ENCODE measurements around the gene C4orf54.

Gene C4orf54

DNA sequence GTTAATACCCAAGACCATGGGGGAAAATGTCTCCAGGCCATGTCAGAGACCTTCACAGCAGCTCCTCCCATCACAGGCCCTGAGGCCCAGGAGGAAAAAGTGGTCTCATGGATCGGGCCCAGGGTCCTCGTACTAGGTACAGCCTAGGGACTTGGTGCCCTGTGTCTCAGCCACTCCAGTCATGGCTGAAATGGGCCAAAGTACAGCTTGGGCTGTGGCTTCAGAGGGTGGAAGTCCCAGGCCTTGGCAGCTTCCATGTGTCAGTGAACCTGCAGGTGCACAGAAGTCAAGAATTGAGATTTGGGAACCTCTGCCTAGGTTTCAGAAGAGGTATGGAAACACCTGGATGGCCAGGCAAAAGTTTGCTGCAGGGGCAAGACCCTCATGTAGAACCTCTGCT, 27.6 kb upstream of the C4orf54 start:
- in situ Hi-C loops (cut with MboI; ENCODE audit: low sequenced_read_pairs, unreplicated experiment): no loop called here

GRCh38 chr4:99683895-99684294, 26.3 kb upstream of the C4orf54 start:
- in situ Hi-C loops (cut with MboI; ENCODE audit: low sequenced_read_pairs, unreplicated experiment): no loop called here
- no peak for DNase-seq (ENCODE audit: low spot score)
- TF ChIP-seq, protein P1, sequence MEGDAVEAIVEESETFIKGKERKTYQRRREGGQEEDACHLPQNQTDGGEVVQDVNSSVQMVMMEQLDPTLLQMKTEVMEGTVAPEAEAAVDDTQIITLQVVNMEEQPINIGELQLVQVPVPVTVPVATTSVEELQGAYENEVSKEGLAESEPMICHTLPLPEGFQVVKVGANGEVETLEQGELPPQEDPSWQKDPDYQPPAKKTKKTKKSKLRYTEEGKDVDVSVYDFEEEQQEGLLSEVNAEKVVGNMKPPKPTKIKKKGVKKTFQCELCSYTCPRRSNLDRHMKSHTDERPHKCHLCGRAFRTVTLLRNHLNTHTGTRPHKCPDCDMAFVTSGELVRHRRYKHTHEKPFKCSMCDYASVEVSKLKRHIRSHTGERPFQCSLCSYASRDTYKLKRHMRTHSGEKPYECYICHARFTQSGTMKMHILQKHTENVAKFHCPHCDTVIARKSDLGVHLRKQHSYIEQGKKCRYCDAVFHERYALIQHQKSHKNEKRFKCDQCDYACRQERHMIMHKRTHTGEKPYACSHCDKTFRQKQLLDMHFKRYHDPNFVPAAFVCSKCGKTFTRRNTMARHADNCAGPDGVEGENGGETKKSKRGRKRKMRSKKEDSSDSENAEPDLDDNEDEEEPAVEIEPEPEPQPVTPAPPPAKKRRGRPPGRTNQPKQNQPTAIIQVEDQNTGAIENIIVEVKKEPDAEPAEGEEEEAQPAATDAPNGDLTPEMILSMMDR (IDR thresholded peaks at IDR 0.05; ENCODE audit: borderline replicate concordance, control extremely low read depth, extremely low read depth, insufficient read depth, missing control alignments): no peak

More for the DNA sequence above, 27.6 kb upstream of the C4orf54 start:
- TF ChIP-seq, protein P1 (IDR thresholded peaks at IDR 0.05; ENCODE audit: borderline replicate concordance, control extremely low read depth, extremely low read depth, insufficient read depth, missing control alignments): no peak
- DNase-seq (ENCODE audit: low spot score): no peak

DNA sequence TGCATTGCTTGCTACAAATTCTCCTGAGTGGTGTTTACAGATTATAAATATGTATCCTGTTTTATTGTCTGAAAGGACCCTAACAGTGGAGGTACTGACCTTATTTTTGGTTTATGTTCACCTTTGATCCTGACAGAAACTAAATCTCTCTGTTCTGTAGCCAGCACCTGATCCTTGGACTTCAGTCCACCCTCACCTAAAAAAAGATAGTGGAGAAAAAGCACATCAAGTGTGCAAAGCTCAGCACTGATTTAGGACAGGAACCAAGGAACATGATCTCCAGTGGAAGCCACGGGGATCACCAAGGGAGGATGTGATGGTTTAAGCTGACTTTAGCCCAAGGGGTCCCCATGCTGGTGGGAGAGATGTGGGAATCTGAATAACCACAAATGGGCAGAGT, 22.3 kb upstream of the C4orf54 start:
- TF ChIP-seq, protein P1 (IDR thresholded peaks at IDR 0.05; ENCODE audit: borderline replicate concordance, control extremely low read depth, extremely low read depth, insufficient read depth, missing control alignments): no peak
- in situ Hi-C loops (cut with MboI; ENCODE audit: low sequenced_read_pairs, unreplicated experiment): no loop called here
- no peak for DNase-seq (ENCODE audit: low spot score)

DNA sequence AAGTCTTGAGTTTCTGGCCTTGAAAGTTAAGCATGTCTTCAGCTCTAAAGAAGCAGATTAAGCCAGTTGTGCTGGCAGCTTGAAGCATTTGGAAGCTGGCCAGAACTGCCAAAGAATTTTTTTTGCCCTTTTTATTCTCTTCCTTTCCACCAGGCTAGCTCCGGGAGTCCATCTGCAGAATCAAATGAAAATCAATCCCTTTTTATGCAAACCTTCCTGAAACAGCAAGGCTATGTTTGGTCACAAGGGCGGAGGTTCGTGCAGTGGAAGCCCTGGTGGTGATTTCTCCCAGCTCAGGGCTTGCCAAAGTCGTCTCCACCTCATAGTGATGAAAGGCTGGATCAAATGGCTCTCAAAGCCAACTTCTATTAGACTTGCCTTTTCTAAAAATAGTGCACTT, 21.6 kb upstream of the C4orf54 start:
- TF ChIP-seq, protein P1 (IDR thresholded peaks at IDR 0.05; ENCODE audit: borderline replicate concordance, control extremely low read depth, extremely low read depth, insufficient read depth, missing control alignments): no peak
- in situ Hi-C loops (cut with MboI; ENCODE audit: low sequenced_read_pairs, unreplicated experiment): no loop called here
- DNase-seq (ENCODE audit: low spot score): no peak

- DNase-seq (ENCODE audit: low spot score): no peak
- in situ Hi-C loops (cut with MboI; ENCODE audit: low sequenced_read_pairs, unreplicated experiment): no loop called here
- TF ChIP-seq, protein P1 (IDR thresholded peaks at IDR 0.05; ENCODE audit: borderline replicate concordance, control extremely low read depth, extremely low read depth, insufficient read depth, missing control alignments): no peak
These were observed 19.5 kb upstream of the C4orf54 start for GRCh38 chr4:99677161-99677560.

GRCh38 chr4:99670409-99671073, 12.9 kb upstream of the C4orf54 start:
- DNase-seq (ENCODE audit: low spot score): no peak
- TF ChIP-seq, protein P1 (IDR thresholded peaks at IDR 0.05; ENCODE audit: borderline replicate concordance, control extremely low read depth, extremely low read depth, insufficient read depth, missing control alignments): no peak
- in situ Hi-C loops (cut with MboI; ENCODE audit: low sequenced_read_pairs, unreplicated experiment): no loop called here

All from GM13976 (cell line).